K562 (cell line): ENCODE results near the gene CASKIN1. TPM values are rescaled to one million over a fixed set of nuclear protein-coding genes. Genes with fewer than 3 reads are reported as not detected.

Experiments
- ATAC-seq: fragments of 200-7000 bp; cut with Tn5 transposase; 3 replicates; pipeline ENCODE4 v1.9.1; 2020; ENCODE audit warnings: moderate library complexity
- BruUV-seq: library from RNA; stranded (reverse); fragments of 400-500 nt; replicated peaks from 2 replicates; lab custom pipeline; 2021; lab: Mats Ljungman, UMichigan
- CTCF ChIA-PET: fragments of 300-600 bp; formaldehyde crosslinking; extraction: SDS; loops from one replicate; lab custom pipeline; 2021; ENCODE audit warnings: low intra/inter-chr PET ratio; lab: Yijun Ruan, JAX
- POLR2A ChIA-PET: fragments of 300-600, 350-650 bp; sonication (Branson Sonifier 250); formaldehyde crosslinking; extraction: SDS; loops from one replicate; lab custom pipeline; 2021; ENCODE audit warnings: antibody characterized with exemption, inconsistent platforms; lab: Yijun Ruan, JAX
- DNase-seq, 4 experiments: peaks; one replicate each; pipeline versions ENCODE4 v3.0.0 to v3.0.0-alpha.2; 2011 to 2018; ENCODE audit warnings: low spot score in 3 of 4, mixed read lengths in 3 of 4; ENCODE audit errors: extremely low read depth in 1 of 4
- FAIRE-seq: peaks from 2 replicates; lab custom pipeline; 2011; peaks lifted over from hg19 to GRCh38; lab: Jason Lieb, UNC
- H2AFZ ChIP-seq: 2 replicates; pipeline ENCODE4 v1.6.0; 2011; ENCODE audit warnings: low read depth, low read length, control low read depth, inconsistent platforms
- H3K27ac ChIP-seq: fragments of 200-600 bp; 3 replicates; pipeline ENCODE4 v1.8.0; 2011; ENCODE audit warnings: low read depth, mild to moderate bottlenecking, control low read depth, inconsistent platforms, low read length, moderate library complexity, mixed read lengths; ENCODE audit errors: extremely low read depth
- H3K27me3 ChIP-seq, 2 experiments: fragments of 300-600 bp in 1 of 2; 2 replicates in 1 of 2; 3 replicates in 1 of 2; pipeline versions ENCODE4 v1.6.0 to v1.8.0; 2011; ENCODE audit warnings: inconsistent platforms in 2 of 2, low read length in 2 of 2, mild to moderate bottlenecking in 1 of 2, mixed read lengths in 1 of 2, moderate library complexity in 1 of 2; ENCODE audit not compliant: control insufficient read depth in 2 of 2, insufficient read depth in 2 of 2
- H3K36me3 ChIP-seq: fragments of 300-600 bp; 3 replicates; pipeline ENCODE4 v1.8.0; 2011; ENCODE audit warnings: mild to moderate bottlenecking, low read length, inconsistent platforms; ENCODE audit not compliant: control insufficient read depth, insufficient read depth
- H3K4me1 ChIP-seq, 2 experiments: fragments of 200-600 bp in 1 of 2; replicated peaks in 1 of 2; 2 replicates in 1 of 2; 3 replicates in 1 of 2; pipeline versions ENCODE4 v1.5.1 to v1.8.0; 2011; ENCODE audit warnings: inconsistent platforms in 2 of 2, low read length in 2 of 2, mild to moderate bottlenecking in 1 of 2, mixed read lengths in 1 of 2, moderate library complexity in 1 of 2; ENCODE audit not compliant: control insufficient read depth in 2 of 2, insufficient read depth in 2 of 2
- H3K4me2 ChIP-seq: 2 replicates; pipeline ENCODE4 v1.6.1; 2011; ENCODE audit warnings: low read length, control low read depth, inconsistent platforms, mixed read lengths; ENCODE audit not compliant: insufficient read depth
- H3K4me3 ChIP-seq: fragments of 200-600 bp; sonication (generic), shearing (Covaris generic); 2 replicates; pipeline ENCODE4 v1.5.1; 2016; ENCODE audit warnings: control low read depth, inconsistent platforms
- H3K79me2 ChIP-seq: fragments of 200-600 bp; 3 replicates; pipeline ENCODE4 v1.8.0; 2011; ENCODE audit warnings: low read length, inconsistent platforms; ENCODE audit not compliant: control insufficient read depth, insufficient read depth
- H3K9ac ChIP-seq, 2 experiments: 2 replicates each; pipeline versions ENCODE4 v1.6.0 to v1.6.1; 2011; ENCODE audit warnings: low read depth in 2 of 2, low read length in 2 of 2, control low read depth in 1 of 2, inconsistent platforms in 1 of 2, mild to moderate bottlenecking in 1 of 2, mixed read lengths in 1 of 2; ENCODE audit not compliant: insufficient read depth in 1 of 2
- H3K9me1 ChIP-seq: one replicate; pipeline ENCODE4 v1.6.0; 2011; ENCODE audit warnings: inconsistent platforms, mild to moderate bottlenecking, low read length, moderate library complexity; ENCODE audit not compliant: control insufficient read depth, insufficient read depth
- H3K9me3 ChIP-seq: replicated peaks from 2 replicates; pipeline ENCODE4 v1.5.1; 2011; ENCODE audit warnings: low read depth, low read length, inconsistent platforms; ENCODE audit not compliant: control insufficient read depth, insufficient read depth
- H4K20me1 ChIP-seq: replicated peaks from 2 replicates; pipeline ENCODE4 v1.6.1; 2011; ENCODE audit warnings: low read length, inconsistent platforms, mixed read lengths; ENCODE audit not compliant: control insufficient read depth, insufficient read depth
- KLF13 ChIP-seq: fragments of 450-650 bp; IDR thresholded peaks from 2 replicates; pipeline ENCODE4 v1.6.1; 2016; ENCODE audit warnings: missing genetic modification characterization, low read depth, mild to moderate bottlenecking, missing compliant biosample characterization, moderate library complexity, borderline replicate concordance
- POLR2A ChIP-seq: fragments of 450-650 bp; conservative IDR thresholded peaks from 2 replicates; pipeline ENCODE4 v1.6.1; 2016
- SPI1 ChIP-seq: IDR thresholded peaks from 2 replicates; pipeline ENCODE4 v1.6.1; 2011; ENCODE audit warnings: low read depth, low read length, control low read depth, borderline replicate concordance
- STAG1 ChIP-seq: sonication (generic); formaldehyde crosslinking; IDR thresholded peaks from 2 replicates; pipeline ENCODE4 v1.5.0; 2020; ENCODE audit warnings: missing genetic modification reagents, borderline replicate concordance
- WGBS: fragments of 100-300 bp; shearing (Covaris generic); methylation state at CpG from one replicate; pipeline ENCODE4 v1.1.6; 2016; ENCODE audit warnings: low coverage, mixed read lengths; ENCODE audit not compliant: insufficient coverage; ENCODE audit errors: missing lambda C conversion rate; 5-methylcytosine and 5-hydroxymethylcytosine counted together
- in situ Hi-C: fragments of 300-500 bp; cut with MboI; formaldehyde crosslinking; loops from 4 replicates; pipeline ENCODE4 v1.15.0; 2018; ENCODE audit warnings: inconsistent platforms, mixed read lengths
- intact Hi-C: fragments of 100-400 bp; cut with micrococcal nuclease; formaldehyde crosslinking; loops from 2 replicates; pipeline ENCODE4 v1.14.2; 2022
- polyA plus RNA-seq, 8 experiments: library from polyadenylated mRNA; depleted of rRNA in 4 of 8; stranded (reverse) in 5 of 8; unstranded in 3 of 8; fragments of >200 nt; fragmentation: Nextera tagmentation in 2 of 8; fragmentation: Illumina TruSeq in 1 of 8; extraction: Ambion mirVana in 2 of 8; extraction: Trizol in 1 of 8; gene quantifications; 2 replicates each; pipeline versions ENCODE4 v1.2.1 to v1.2.3, GENCODE V29; 2011 to 2014; ENCODE audit warnings: inconsistent platforms in 1 of 8, missing spikeins in 1 of 8
- total RNA-seq, 7 experiments: library from RNA; depleted of rRNA in 6 of 7; stranded (reverse); fragments of >200 nt in 6 of 7; fragmentation: Illumina TruSeq in 2 of 7; extraction: Trizol in 2 of 7; gene quantifications; 2 replicates each; pipeline versions ENCODE4 v1.2.1 to v1.2.3, GENCODE V29; 2011 to 2021; ENCODE audit warnings: low replicate concordance in 1 of 7
- TF ChIP-seq, protein P1 (sequence below): fragments of 450-650 bp; IDR thresholded peaks from 2 replicates; pipeline ENCODE4 v1.6.1; 2016; ENCODE audit warnings: low read depth, mild to moderate bottlenecking, moderate library complexity

The CASKIN1 gene
- total and polyA plus RNA-seq, 9 of the 15 experiments (the other 6 are each of a cell fraction or from before 2014, with no cell fraction given): 0.15 to 4.5 (median 1.5) TPM; not detected in 2

DNA sequence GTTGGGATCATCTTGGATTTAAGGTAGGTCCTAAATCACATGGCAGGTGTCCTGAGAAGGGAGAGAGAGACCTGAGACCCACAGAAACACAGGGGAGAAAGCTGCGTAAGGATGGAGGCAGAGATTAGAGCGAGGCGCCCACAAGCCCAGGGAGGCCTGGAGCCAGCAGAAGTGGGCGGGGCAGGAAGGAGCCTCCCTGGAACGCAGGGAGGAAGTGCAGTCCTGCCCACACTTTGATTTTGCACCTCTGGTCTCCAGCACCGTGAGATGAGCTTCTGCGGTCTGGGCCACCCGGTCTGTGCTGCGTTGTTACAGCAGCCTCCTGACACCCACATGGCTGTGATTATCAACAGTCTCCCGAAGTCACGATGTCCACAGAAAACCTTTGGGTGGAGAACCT, 46.2 kb upstream of the CASKIN1 start:
- H3K4me2 ChIP-seq: no peak overlapping the region
- no peak for FAIRE-seq
- peak; percentile 5; the same call in 1 of the 3 replicates for ATAC-seq
- BruUV-seq: no TSS peak
- H3K27me3 ChIP-seq: no peaks in the 10 kb centered on the region
- H3K9me1 ChIP-seq: no peaks in the 10 kb centered on the region
- CTCF ChIA-PET: no interaction called here
- no peak overlapping the region for H3K4me3 ChIP-seq
- H3K27ac ChIP-seq: no peak overlapping the region
- no peaks in the 10 kb centered on the region for H4K20me1 ChIP-seq
- peaks cover 73% of the 10 kb centered on the region; the same call in 2 of the 3 replicates for H3K36me3 ChIP-seq
- intact Hi-C loops: no loop called here
- H3K9ac ChIP-seq: peak overlapping the region in 1 of 2 experiments; percentile 68; a peak in 1 of 4 replicates
- no peak overlapping the region for H2AFZ ChIP-seq
- H3K4me1 ChIP-seq: peaks cover 0 to 51% of the 10 kb centered on the region in 2 experiments; a peak in 2 of 5 replicates
- H3K79me2 ChIP-seq: peaks cover 11% of the 10 kb centered on the region
- in situ Hi-C loops: no loop called here
- DNase-seq: peak in 1 of 4 experiments; percentile 21
- TF ChIP-seq STAG1 (CRISPR knock-in tag) (no peak), SPI1 (peak; percentile 73), KLF13 (tag) (peak; percentile 79; the same call in 1 of the 2 replicates), POLR2A (0 out of 2 replicates have a peak, but pooled peaks have one; percentile 23)
- TF ChIP-seq, protein P1, sequence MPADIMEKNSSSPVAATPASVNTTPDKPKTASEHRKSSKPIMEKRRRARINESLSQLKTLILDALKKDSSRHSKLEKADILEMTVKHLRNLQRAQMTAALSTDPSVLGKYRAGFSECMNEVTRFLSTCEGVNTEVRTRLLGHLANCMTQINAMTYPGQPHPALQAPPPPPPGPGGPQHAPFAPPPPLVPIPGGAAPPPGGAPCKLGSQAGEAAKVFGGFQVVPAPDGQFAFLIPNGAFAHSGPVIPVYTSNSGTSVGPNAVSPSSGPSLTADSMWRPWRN: no peak
- TF ChIP-seq, all 486 proteins: peak for 3
- WGBS: 66% methylated on average over 11 of the region's 11 CpGs
- POLR2A ChIA-PET: interaction anchor here (0.6 to 6.6 kb wide), 3 partner anchors 9 to 18 kb away, joined by 4 to 39 read pairs (median 19); partner anchors contain the start of gene ECI1
- H3K9me3 ChIP-seq: no peaks in the 10 kb centered on the region
